ENCODE measurements around the gene ROR2.

DNA sequence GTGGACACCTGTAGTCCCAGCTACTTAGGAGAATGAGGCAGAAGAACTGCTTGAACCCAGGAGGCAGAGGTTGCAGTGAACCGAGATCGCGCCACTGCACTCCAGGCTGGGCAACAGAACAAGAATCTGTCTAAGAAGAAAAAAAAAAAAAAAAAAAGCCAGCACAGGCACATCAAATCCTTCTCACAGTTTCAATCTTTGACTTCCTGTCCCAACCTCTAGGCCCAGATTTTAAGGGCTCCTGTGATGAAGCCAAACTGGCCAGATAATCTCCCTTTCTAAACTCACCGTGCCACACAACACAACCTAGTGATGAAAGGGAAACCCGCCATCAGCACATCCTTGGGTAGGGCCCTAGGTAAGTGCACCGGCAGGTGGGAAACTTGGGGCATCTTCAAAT, 58.1 kb downstream of the ROR2 start:
- TF ChIP-seq CTCF (IDR thresholded peaks at IDR 0.05) = no peak
- no peak for TF ChIP-seq POLR2A (IDR thresholded peaks at IDR 0.05)

Measured in thyroid gland (tissue), 4 donors.